B cell (primary cell): ENCODE data around the gene C20orf141.

Experiments
- EZH2 ChIP-seq: IDR thresholded peaks from 2 replicates; pipeline ENCODE4 v1.6.1; 2012; ENCODE audit warnings: borderline replicate concordance, low read depth, mild to moderate bottlenecking, moderate library complexity, low read length; ENCODE audit not compliant: insufficient read depth, poor library complexity, severe bottlenecking
- TF ChIP-seq, protein P1 (sequence below): fragments of 200-600 bp; IDR thresholded peaks from one replicate; pipeline ENCODE4 v1.8.0; 2022; ENCODE audit warnings: antibody characterized with exemption, mild to moderate bottlenecking

DNA sequence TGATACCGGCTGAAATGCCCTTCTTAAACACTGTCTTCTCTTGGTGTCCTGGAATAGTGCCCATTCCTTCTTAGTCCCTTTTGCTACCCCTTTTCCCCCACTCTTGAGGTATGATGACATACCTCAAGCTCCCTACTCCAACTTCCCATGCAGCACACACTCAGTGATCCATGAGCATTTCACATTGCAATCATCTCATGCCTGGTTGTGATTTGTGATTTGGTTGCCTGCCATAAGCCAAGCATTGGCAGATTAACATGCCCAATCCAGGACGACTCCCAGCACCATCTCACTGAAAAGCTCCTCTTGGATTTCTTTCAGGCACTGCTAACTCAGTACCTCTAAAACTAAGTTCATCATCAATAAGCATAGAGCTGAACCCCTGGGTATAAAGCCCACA is 43.8 kb downstream of the C20orf141 start:
- TF ChIP-seq EZH2, result no peak
- TF ChIP-seq, protein P1, sequence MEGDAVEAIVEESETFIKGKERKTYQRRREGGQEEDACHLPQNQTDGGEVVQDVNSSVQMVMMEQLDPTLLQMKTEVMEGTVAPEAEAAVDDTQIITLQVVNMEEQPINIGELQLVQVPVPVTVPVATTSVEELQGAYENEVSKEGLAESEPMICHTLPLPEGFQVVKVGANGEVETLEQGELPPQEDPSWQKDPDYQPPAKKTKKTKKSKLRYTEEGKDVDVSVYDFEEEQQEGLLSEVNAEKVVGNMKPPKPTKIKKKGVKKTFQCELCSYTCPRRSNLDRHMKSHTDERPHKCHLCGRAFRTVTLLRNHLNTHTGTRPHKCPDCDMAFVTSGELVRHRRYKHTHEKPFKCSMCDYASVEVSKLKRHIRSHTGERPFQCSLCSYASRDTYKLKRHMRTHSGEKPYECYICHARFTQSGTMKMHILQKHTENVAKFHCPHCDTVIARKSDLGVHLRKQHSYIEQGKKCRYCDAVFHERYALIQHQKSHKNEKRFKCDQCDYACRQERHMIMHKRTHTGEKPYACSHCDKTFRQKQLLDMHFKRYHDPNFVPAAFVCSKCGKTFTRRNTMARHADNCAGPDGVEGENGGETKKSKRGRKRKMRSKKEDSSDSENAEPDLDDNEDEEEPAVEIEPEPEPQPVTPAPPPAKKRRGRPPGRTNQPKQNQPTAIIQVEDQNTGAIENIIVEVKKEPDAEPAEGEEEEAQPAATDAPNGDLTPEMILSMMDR, result no peak
